DND-41 (cell line): ENCODE results near the gene SPTBN4.

Source experiments
- EZH2 ChIP-seq: IDR thresholded peaks from 3 replicates; pipeline ENCODE4 v1.6.1; 2012; ENCODE audit warnings: borderline replicate concordance, low read depth, mild to moderate bottlenecking, moderate library complexity, low read length, inconsistent platforms; ENCODE audit not compliant: severe bottlenecking
- TF ChIP-seq, protein P1 (sequence below): IDR thresholded peaks from 2 replicates; pipeline ENCODE4 v1.5.1; 2012; ENCODE audit warnings: borderline replicate concordance, low read length, moderate library complexity, mild to moderate bottlenecking; ENCODE audit not compliant: poor library complexity, severe bottlenecking; ENCODE audit errors: extremely low read depth

DNA sequence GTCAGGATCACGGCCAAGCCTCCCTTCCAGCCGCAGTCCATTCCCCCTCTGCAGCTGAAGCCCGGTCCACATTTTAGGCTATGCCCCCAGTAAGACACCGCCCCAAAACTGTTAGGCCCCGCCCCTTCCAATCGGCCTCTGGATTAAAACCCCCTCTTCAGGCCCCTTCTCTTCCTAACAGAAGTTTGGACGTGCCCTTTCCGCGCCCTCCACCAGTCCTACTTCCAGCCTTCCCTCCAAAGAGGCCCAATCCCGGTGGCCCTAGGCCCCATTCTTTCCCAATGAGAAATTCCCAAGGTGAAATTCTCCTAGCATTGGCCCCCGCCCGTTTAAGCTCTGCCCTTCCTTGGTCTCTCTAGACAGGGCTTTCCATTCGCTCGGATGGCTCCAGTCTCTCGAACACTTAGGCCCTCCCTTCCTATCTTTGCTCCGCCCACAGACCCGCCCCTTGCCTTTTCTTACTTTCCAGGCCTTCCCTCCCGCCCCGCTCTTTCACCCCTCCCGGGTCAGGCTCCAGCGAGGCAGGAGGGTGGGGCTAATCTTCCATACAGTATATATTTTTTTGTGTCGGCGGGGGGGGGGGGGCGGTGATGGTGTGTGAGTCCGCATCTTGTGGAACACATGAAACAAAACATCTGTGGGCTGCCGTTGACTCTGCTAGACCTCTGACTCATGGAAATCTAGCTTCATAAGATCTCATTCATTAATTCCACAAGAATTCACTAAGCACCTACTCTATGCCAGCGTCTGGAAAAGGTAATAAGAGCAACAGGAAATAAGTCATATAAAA is 148.0 kb downstream of the SPTBN4 start:
- TF ChIP-seq, protein P1, sequence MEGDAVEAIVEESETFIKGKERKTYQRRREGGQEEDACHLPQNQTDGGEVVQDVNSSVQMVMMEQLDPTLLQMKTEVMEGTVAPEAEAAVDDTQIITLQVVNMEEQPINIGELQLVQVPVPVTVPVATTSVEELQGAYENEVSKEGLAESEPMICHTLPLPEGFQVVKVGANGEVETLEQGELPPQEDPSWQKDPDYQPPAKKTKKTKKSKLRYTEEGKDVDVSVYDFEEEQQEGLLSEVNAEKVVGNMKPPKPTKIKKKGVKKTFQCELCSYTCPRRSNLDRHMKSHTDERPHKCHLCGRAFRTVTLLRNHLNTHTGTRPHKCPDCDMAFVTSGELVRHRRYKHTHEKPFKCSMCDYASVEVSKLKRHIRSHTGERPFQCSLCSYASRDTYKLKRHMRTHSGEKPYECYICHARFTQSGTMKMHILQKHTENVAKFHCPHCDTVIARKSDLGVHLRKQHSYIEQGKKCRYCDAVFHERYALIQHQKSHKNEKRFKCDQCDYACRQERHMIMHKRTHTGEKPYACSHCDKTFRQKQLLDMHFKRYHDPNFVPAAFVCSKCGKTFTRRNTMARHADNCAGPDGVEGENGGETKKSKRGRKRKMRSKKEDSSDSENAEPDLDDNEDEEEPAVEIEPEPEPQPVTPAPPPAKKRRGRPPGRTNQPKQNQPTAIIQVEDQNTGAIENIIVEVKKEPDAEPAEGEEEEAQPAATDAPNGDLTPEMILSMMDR, result no peak
- no peak for TF ChIP-seq EZH2
